22Rv1 (cell line): Measurements from ENCODE around the gene PIM2.

Experiments used
- H3K27ac ChIP-seq: fragments of 450-650 bp; 2 replicates; pipeline ENCODE4 v1.5.1; 2017
- CTCF ChIP-seq: fragments of 450-650 bp; IDR thresholded peaks from 2 replicates; pipeline ENCODE4 v1.5.1; 2017; ENCODE audit warnings: mild to moderate bottlenecking
- ZFX ChIP-seq: fragments of 450-650 bp; IDR thresholded peaks from 2 replicates; pipeline ENCODE4 v1.6.1; 2017; ENCODE audit warnings: antibody characterized with exemption, borderline replicate concordance

PIM2 gene

GRCh38 chrX:48958635-48959094, 39.8 kb upstream of the PIM2 start:
- TF ChIP-seq ZFX: no peak
- no peak for TF ChIP-seq CTCF
- H3K27ac ChIP-seq: peak overlapping the region; percentile 93

GRCh38 chrX:48957827-48958634, 39.2 kb upstream of the PIM2 start:
- H3K27ac ChIP-seq: peak overlapping the region; percentile 93
- TF ChIP-seq ZFX: no peak
- TF ChIP-seq CTCF: no peak

GRCh38 chrX:48957477-48957826, 38.6 kb upstream of the PIM2 start, which contains the start of gene OTUD5:
Gene OTUD5 (minus strand): TSS chrX:48957607. CDS start chrX:48957570, 37 bp downstream.
- no peak for TF ChIP-seq ZFX
- no peak for TF ChIP-seq CTCF
- peak within 1 kb of the TSS; percentile 93 for H3K27ac ChIP-seq

GRCh38 chrX:48956728-48957414, 38.0 kb upstream of the PIM2 start:
- no peak for TF ChIP-seq ZFX
- H3K27ac ChIP-seq: peak overlapping the region; percentile 93

- TF ChIP-seq ZFX: no peak
- no peak for TF ChIP-seq CTCF
- no peak overlapping the region for H3K27ac ChIP-seq
Observed at GRCh38 chrX:48948589-48948988, 29.8 kb upstream of the PIM2 start.

GRCh38 chrX:48945517-48946348, 26.9 kb upstream of the PIM2 start:
- no peak overlapping the region for H3K27ac ChIP-seq
- TF ChIP-seq ZFX (no peak), CTCF (peak; percentile 81)

- H3K27ac ChIP-seq: no peak overlapping the region
- no peak for TF ChIP-seq ZFX
- no peak for TF ChIP-seq CTCF
Observed at GRCh38 chrX:48942895-48943294, 24.1 kb upstream of the PIM2 start.
